Esophagus muscularis mucosa (tissue), 4 donors: ENCODE measurements around the gene LGALS9B.
"Not testable (repeated sequence)": the region's sequence is repeated elsewhere in the genome, so short reads cannot be mapped to it uniquely, and the experiment has no call there.

ENCODE experiments used
- EP300 ChIP-seq: sonication (generic); formaldehyde crosslinking; IDR thresholded peaks from one replicate; pipeline ENCODE4 v1.6.1; 2017; ENCODE audit warnings: antibody characterized with exemption
- POLR2A ChIP-seq: fragments of 450-650 bp; IDR thresholded peaks from one replicate; pipeline ENCODE4 v1.6.1; 2017; ENCODE audit warnings: antibody characterized with exemption, moderate library complexity, mild to moderate bottlenecking, low read depth
- POLR2AphosphoS5 ChIP-seq, 2 donors: sonication (generic); formaldehyde crosslinking; IDR thresholded peaks; one replicate each; pipeline ENCODE4 v1.6.1; 2017; ENCODE audit warnings: antibody characterized with exemption in 2 of 2
- TF ChIP-seq, protein P1 (sequence below), 3 experiments: fragments of 200-600 bp in 2 of 3; fragments of 450-650 bp in 1 of 3; sonication (generic) in 2 of 3; IDR thresholded peaks; one replicate each; pipeline ENCODE4 v1.5.1; 2017 to 2019; ENCODE audit warnings: antibody characterized with exemption in 3 of 3, mild to moderate bottlenecking in 2 of 3, moderate library complexity in 1 of 3

DNA sequence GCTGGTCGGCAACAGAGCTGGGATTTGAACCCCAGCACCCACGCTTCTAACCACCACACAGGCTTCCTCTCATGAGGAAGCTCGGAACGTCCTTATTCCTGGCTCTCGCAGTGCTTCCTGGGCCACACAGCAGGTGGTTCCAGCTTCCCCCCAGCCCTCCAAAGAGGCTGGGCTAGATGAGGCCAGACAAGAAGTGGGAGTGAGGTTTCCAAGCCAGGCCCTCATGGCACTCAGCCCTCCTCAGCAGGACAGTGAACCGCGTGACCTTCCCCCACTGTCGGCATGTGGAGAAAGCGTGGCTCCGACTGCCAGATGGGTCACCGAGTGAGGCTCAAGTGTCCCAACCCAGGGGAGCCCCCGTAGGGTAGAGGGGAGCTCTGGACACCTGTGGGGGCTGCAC lies 1.8 kb downstream of the LGALS9B start:
- TF ChIP-seq, protein P1, sequence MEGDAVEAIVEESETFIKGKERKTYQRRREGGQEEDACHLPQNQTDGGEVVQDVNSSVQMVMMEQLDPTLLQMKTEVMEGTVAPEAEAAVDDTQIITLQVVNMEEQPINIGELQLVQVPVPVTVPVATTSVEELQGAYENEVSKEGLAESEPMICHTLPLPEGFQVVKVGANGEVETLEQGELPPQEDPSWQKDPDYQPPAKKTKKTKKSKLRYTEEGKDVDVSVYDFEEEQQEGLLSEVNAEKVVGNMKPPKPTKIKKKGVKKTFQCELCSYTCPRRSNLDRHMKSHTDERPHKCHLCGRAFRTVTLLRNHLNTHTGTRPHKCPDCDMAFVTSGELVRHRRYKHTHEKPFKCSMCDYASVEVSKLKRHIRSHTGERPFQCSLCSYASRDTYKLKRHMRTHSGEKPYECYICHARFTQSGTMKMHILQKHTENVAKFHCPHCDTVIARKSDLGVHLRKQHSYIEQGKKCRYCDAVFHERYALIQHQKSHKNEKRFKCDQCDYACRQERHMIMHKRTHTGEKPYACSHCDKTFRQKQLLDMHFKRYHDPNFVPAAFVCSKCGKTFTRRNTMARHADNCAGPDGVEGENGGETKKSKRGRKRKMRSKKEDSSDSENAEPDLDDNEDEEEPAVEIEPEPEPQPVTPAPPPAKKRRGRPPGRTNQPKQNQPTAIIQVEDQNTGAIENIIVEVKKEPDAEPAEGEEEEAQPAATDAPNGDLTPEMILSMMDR (IDR thresholded peaks at IDR 0.05), result not testable (repeated sequence)
- not testable (repeated sequence) for TF ChIP-seq POLR2AphosphoS5 (IDR thresholded peaks at IDR 0.05); POLR2A; EP300
